ENCODE measurements around the gene MUC6. TPM values are rescaled to one million over a fixed set of nuclear protein-coding genes. Genes with fewer than 3 reads are reported as not detected.

MUC6 gene
- total and polyA plus RNA-seq, 2 of the 8 experiments (the other 6 are each of a cell fraction or from before 2014, with no cell fraction given) = not detected

DNA sequence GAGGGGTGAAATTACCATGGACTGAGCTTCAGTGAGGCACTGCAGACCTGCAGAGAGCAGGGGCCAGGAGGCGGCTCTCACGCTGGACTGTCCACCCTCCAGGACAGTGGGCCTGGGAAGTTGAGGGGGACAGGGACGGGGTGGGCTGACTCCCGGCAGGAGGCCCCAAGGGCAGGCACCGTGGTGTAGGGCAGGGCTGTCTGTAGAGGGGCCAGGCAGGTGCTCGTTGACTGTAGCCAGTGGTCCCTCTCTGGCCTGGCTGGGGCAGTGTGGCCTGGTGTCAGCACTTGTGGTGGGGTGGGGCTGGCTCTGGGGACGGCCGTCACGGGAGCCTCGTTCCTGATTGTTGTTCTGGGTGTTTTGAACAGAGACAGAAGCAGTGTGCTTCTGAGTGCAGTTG, 46.4 kb downstream of the MUC6 start:
- FAIRE-seq (no peak), DNase-seq (ENCODE audit: low read depth in 1 of 2, low spot score in 2 of 2) (no peak)
- ChIA-PET CTCF (ENCODE audit: partially characterized antibody) (interaction anchor here (1.0 to 2.5 kb wide), 5 partner anchors 9 to 100 kb away, joined by 3 to 8 read pairs (median 5); no protein-coding TSS in a partner anchor), POLR2A (ENCODE audit: partially characterized antibody) (no interaction called here)
- H3K9me3 ChIP-seq (ENCODE audit: insufficient read depth in 2 of 2, low read depth in 1 of 2, low read length in 1 of 2) = no peaks in the 10 kb centered on the region
- H3K18ac ChIP-seq (ENCODE audit: extremely low read depth, low read length) = no peak overlapping the region
- H3K23me2 ChIP-seq (ENCODE audit: low read depth, low read length) = no peaks in the 10 kb centered on the region
- no peak overlapping the region for H4K5ac ChIP-seq (ENCODE audit: insufficient read length, low read depth, low read length)
- H3K4me1 ChIP-seq (replicated peaks in 1 of 4; ENCODE audit: control insufficient read depth in 3 of 4, insufficient read depth in 4 of 4, low read length in 3 of 4) = no peaks in the 10 kb centered on the region; a peak in 1 of 7 replicates
- H3K4me2 ChIP-seq (ENCODE audit: insufficient read depth in 1 of 2, low read depth in 2 of 2, low read length in 2 of 2) = no peak overlapping the region
- H3K14ac ChIP-seq (ENCODE audit: insufficient read length) = no peak overlapping the region
- H3K27me3 ChIP-seq (replicated peaks in 1 of 4; ENCODE audit: control insufficient read depth in 3 of 4, extremely low read depth in 1 of 4, insufficient read depth in 3 of 4, low read length in 3 of 4) = no peaks in the 10 kb centered on the region
- H2BK15ac ChIP-seq (ENCODE audit: low read length) = no peak overlapping the region
- peaks cover 17 to 58% (median 43%) of the 10 kb centered on the region in 4 experiments; a peak in 7 of 8 replicates for H3K36me3 ChIP-seq (ENCODE audit: control insufficient read depth in 2 of 4, insufficient read depth in 4 of 4, low read length in 3 of 4)
- 0 out of 2 replicates have a peak, but pooled peaks cover 2% of the 10 kb centered on the region for H3K79me1 ChIP-seq (ENCODE audit: low read depth, low read length)
- H2BK120ac ChIP-seq (replicated peaks; ENCODE audit: low read depth, low read length) = no peak overlapping the region
- peaks cover 0 to 21% of the 10 kb centered on the region in 2 experiments for H4K20me1 ChIP-seq (replicated peaks in 1 of 2; ENCODE audit: control insufficient read depth in 1 of 2, insufficient read depth in 2 of 2, low read length in 2 of 2)
- H3K9ac ChIP-seq (replicated peaks in 1 of 4; ENCODE audit: extremely low read depth in 1 of 4, low read depth in 3 of 4, low read length in 3 of 4) = no peak overlapping the region
- no peak overlapping the region for H3K4me3 ChIP-seq (ENCODE audit: extremely low read depth in 1 of 4, insufficient read depth in 2 of 4, low read depth in 3 of 4, low read length in 4 of 4)
- no peak overlapping the region for H4K8ac ChIP-seq (ENCODE audit: extremely low read depth, insufficient read depth, low read length)
- no peaks in the 10 kb centered on the region; a peak in 1 of 4 replicates for H3K79me2 ChIP-seq (ENCODE audit: control insufficient read depth in 1 of 2, insufficient read depth in 2 of 2, low read length in 2 of 2)
- H3K56ac ChIP-seq (replicated peaks; ENCODE audit: insufficient read length, low read depth, low read length) = no peak overlapping the region
- H3K27ac ChIP-seq (ENCODE audit: low read depth, low read length) = no peak overlapping the region
- 0 out of 2 replicates have a peak overlapping the region, but pooled peaks have one; percentile 24 for H2BK5ac ChIP-seq (ENCODE audit: low read depth, low read length)
- no peak overlapping the region for H2BK12ac ChIP-seq (ENCODE audit: low read depth, low read length)
- H2AFZ ChIP-seq (ENCODE audit: low read length) = no peak overlapping the region
- WGBS, 2 experiments (ENCODE audit: extremely low coverage in 1 of 2, insufficient coverage in 1 of 2, insufficient read length in 1 of 2, insufficient replicate concordance in 2 of 2, low coverage in 1 of 2, low lambda C conversion rate in 2 of 2, missing lambda C conversion rate in 1 of 2) = 94% methylated on average over 10 of the region's 10 CpGs; no CpG with 5 or more reads in 1 of the 2 experiments
- H2BK20ac ChIP-seq (ENCODE audit: low read length) = no peak overlapping the region
- no peak overlapping the region for H3K23ac ChIP-seq (ENCODE audit: insufficient read length)
- H4K91ac ChIP-seq (replicated peaks; ENCODE audit: insufficient read length, low read length) = no peak overlapping the region
- no peak overlapping the region for H3K4ac ChIP-seq (replicated peaks; ENCODE audit: insufficient read length, low read depth, low read length)
- H2AK5ac ChIP-seq (ENCODE audit: low read depth, low read length) = no peak overlapping the region
- TF ChIP-seq KDM1A (IDR thresholded peaks at IDR 0.05; ENCODE audit: borderline replicate concordance, low read length) (no peak), CTBP2 (IDR thresholded peaks at IDR 0.05; ENCODE audit: borderline replicate concordance, insufficient read depth, insufficient read length, low read length) (no peak), SP1 (IDR thresholded peaks at IDR 0.05; ENCODE audit: low read depth, low read length) (no peak), SUZ12 (IDR thresholded peaks at IDR 0.05; ENCODE audit: low read length) (no peak), JUN (IDR thresholded peaks at IDR 0.05; ENCODE audit: low read depth, low read length) (no peak), NANOG (IDR thresholded peaks at IDR 0.05; ENCODE audit: insufficient read depth, low read depth, low read length, poor library complexity, severe bottlenecking) (no peak), NRF1 (IDR thresholded peaks at IDR 0.05; ENCODE audit: low read depth, low read length) (no peak), TAF7 (optimal IDR thresholded peaks at IDR 0.05; ENCODE audit: borderline replicate concordance, low read depth, low read length) (no peak), ASH2L (IDR thresholded peaks at IDR 0.05; ENCODE audit: low read length) (no peak), CBX5 (IDR thresholded peaks at IDR 0.05; ENCODE audit: low read depth, low read length) (no peak), KDM5A (IDR thresholded peaks at IDR 0.05; ENCODE audit: low read length) (no peak)
- TF ChIP-seq, protein P1, sequence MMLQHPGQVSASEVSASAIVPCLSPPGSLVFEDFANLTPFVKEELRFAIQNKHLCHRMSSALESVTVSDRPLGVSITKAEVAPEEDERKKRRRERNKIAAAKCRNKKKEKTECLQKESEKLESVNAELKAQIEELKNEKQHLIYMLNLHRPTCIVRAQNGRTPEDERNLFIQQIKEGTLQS (IDR thresholded peaks at IDR 0.05; ENCODE audit: insufficient read depth, low read depth, low read length) = no peak
- TF ChIP-seq, protein P2, sequence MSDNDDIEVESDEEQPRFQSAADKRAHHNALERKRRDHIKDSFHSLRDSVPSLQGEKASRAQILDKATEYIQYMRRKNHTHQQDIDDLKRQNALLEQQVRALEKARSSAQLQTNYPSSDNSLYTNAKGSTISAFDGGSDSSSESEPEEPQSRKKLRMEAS (IDR thresholded peaks at IDR 0.05) = no peak

Measured in H1 (cell line).